Esophagus (tissue), 2 donors: ENCODE measurements around the gene IPP. TPM values are rescaled to one million over a fixed set of nuclear protein-coding genes. Genes with fewer than 3 reads are reported as not detected.
"Not testable (repeated sequence)": the region's sequence is repeated elsewhere in the genome, so short reads cannot be mapped to it uniquely, and the experiment has no call there.

Experiments used
- H3K27ac ChIP-seq, 2 donors: one replicate each; pipeline ENCODE4 v1.5.1; 2013; ENCODE audit warnings: low read depth in 2 of 2, mild to moderate bottlenecking in 2 of 2, inconsistent platforms in 1 of 2, low read length in 1 of 2, moderate library complexity in 1 of 2
- H3K27me3 ChIP-seq, 2 donors: one replicate each; pipeline ENCODE4 v1.6.1; 2013; ENCODE audit warnings: low read length in 2 of 2, control low read depth in 1 of 2, mild to moderate bottlenecking in 1 of 2; ENCODE audit not compliant: insufficient read depth in 2 of 2, control insufficient read depth in 1 of 2
- H3K36me3 ChIP-seq, 2 donors: one replicate each; pipeline ENCODE4 v1.6.1; 2013; ENCODE audit warnings: low read length in 1 of 2; ENCODE audit not compliant: control insufficient read depth in 2 of 2, insufficient read depth in 2 of 2
- H3K4me1 ChIP-seq, 2 donors: one replicate each; pipeline ENCODE4 v1.6.1; 2013; ENCODE audit warnings: low read length in 1 of 2; ENCODE audit not compliant: control insufficient read depth in 2 of 2, insufficient read depth in 2 of 2
- H3K4me3 ChIP-seq, 2 donors: one replicate each; pipeline ENCODE4 v1.5.1; 2013; ENCODE audit warnings: low read length in 2 of 2, mild to moderate bottlenecking in 2 of 2, low read depth in 1 of 2, moderate library complexity in 1 of 2
- H3K9me3 ChIP-seq, 2 donors: one replicate each; pipeline ENCODE4 v1.6.1; 2013; ENCODE audit warnings: mild to moderate bottlenecking in 2 of 2, low read depth in 1 of 2, low read length in 1 of 2, moderate library complexity in 1 of 2; ENCODE audit not compliant: control insufficient read depth in 2 of 2, insufficient read depth in 1 of 2
- WGBS, 2 donors: extraction: QIAGEN DNeasy Blood & Tissue Kit; methylation state at CpG; one replicate each; pipeline ENCODE4 v1.1.7; 2013; 5-methylcytosine and 5-hydroxymethylcytosine counted together
- polyA plus RNA-seq, 2 donors: library from polyadenylated mRNA; stranded (reverse); fragments of 200-250 nt; gene quantifications; one replicate each; pipeline ENCODE4 v1.2.3, GENCODE V29; 2013
- donor health status: healthy with polysubstance abuse.
- donor health status: Bipolar disorder and iron deficiency.

Gene IPP
- polyA plus RNA-seq, 2 donors, result 3.7 to 5.2 TPM

- Histone ChIP-seq H3K36me3 (no peaks in the 10 kb centered on the region), H3K4me1 (no peaks in the 10 kb centered on the region)
- WGBS, 2 donors, result 100% methylated on average over 1 of the region's 1 CpG
Observed at GRCh38 chr1:45718289-45718688, 32.2 kb downstream of the IPP start.

DNA sequence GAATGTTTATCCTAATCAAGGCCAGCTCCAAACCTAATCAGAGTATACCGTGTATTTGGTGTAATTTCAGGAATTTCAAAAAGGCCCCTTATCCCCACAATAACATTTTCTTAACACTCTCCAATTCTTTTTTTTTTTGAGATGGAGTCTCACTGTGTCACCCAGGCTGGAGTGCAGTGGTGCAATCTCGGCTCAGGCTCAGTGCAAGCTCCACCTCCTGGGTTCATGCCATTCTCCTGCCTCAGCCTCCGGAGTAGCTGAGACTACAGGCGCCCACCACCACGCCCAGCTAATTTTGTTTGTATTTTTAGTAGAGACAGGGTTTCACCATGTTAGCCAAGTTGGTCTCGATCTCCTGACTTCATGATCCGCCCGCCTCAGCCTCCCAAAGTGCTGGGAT is 33.1 kb downstream of the IPP start:
- 83 to 84% methylated on average over 8 of the region's 8 CpGs for WGBS, 2 donors
- H3K27ac ChIP-seq, H3K4me1 ChIP-seq, H3K4me3 ChIP-seq, H3K27me3 ChIP-seq, H3K36me3 ChIP-seq, H3K9me3 ChIP-seq: not testable (repeated sequence)

More at GRCh38 chr1:45718289-45718688, 32.2 kb downstream of the IPP start:
- Histone ChIP-seq H3K9me3 (no peaks in the 10 kb centered on the region), H3K27me3 (no peaks in the 10 kb centered on the region), H3K4me3 (no peak overlapping the region), H3K27ac (no peak overlapping the region)

GRCh38 chr1:45716700-45717099 is 33.8 kb downstream of the IPP start:
- WGBS, 2 donors, result 91 to 95% methylated on average over 3 of the region's 3 CpGs
- no peaks in the 10 kb centered on the region for H3K36me3 ChIP-seq

GRCh38 chr1:45713711-45714110 is 36.7 kb downstream of the IPP start:
- 79 to 84% methylated on average over 3 of the region's 3 CpGs for WGBS, 2 donors
- Histone ChIP-seq H3K9me3 (no peaks in the 10 kb centered on the region), H3K4me3 (no peak overlapping the region), H3K27me3 (no peaks in the 10 kb centered on the region), H3K36me3 (no peaks in the 10 kb centered on the region), H3K27ac (no peak overlapping the region), H3K4me1 (no peaks in the 10 kb centered on the region)

More at GRCh38 chr1:45716700-45717099, 33.8 kb downstream of the IPP start:
- no peaks in the 10 kb centered on the region for H3K9me3 ChIP-seq
- no peak overlapping the region for H3K4me3 ChIP-seq
- H3K27me3 ChIP-seq, result no peaks in the 10 kb centered on the region
- H3K27ac ChIP-seq, result no peak overlapping the region
- no peaks in the 10 kb centered on the region for H3K4me1 ChIP-seq

GRCh38 chr1:45704637-45705036 is 45.8 kb downstream of the IPP start:
- no peak overlapping the region for H3K4me3 ChIP-seq
- no peak overlapping the region for H3K27ac ChIP-seq
- no peaks in the 10 kb centered on the region for H3K27me3 ChIP-seq
- peaks cover 0 to 2% of the 10 kb centered on the region in 2 donors for H3K9me3 ChIP-seq
- WGBS, 2 donors, result 88% methylated on average over 1 of the region's 1 CpG
- no peaks in the 10 kb centered on the region for H3K4me1 ChIP-seq
- H3K36me3 ChIP-seq, result no peaks in the 10 kb centered on the region

DNA sequence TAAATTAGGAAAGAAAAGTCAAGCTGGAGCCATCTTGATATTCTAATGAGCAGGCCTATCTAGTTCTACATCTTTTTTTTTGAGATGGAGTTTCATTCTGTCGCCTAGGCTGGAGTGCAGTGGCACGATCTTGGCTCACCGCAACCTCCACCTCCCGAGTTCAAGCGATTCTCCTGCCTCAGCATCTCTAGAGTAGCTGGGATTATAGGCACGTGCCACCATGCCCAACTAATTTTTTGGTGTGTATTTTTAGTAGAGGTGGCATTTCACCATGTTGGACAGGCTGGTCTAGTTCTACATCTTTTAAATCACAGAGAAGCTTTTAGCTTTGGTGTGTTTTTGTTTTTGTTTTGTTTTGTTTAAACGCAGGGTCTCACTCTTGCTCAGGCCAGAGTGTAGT is 55.6 kb downstream of the IPP start:
- Histone ChIP-seq H3K36me3 (peaks cover 4 to 9% of the 10 kb centered on the region in 2 donors), H3K4me1 (no peaks in the 10 kb centered on the region), H3K4me3 (no peak overlapping the region), H3K27ac (no peak overlapping the region), H3K27me3 (no peaks in the 10 kb centered on the region), H3K9me3 (no peaks in the 10 kb centered on the region)
- WGBS, 2 donors, result 87 to 88% methylated on average over 7 of the region's 7 CpGs

DNA sequence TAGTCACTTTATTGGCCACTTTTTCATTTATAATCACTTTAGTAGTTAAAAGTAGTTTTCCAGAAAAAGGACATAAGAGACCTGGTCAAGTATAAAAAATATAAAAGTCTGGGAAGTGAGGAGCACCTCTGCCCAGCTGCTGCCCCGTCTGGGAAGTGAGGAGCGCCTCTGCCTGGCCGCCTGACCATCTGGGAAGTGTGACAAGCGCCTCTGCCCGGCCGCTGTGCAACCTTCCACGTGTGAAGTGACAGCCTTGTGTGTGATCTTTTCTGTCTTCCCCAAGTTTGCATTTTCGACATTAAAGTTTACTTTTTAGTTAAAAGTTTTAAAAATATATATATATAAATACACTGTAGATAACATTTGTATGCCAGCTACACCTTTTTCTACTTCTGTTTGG is 56.6 kb downstream of the IPP start:
- H3K27me3 ChIP-seq, H3K27ac ChIP-seq, H3K36me3 ChIP-seq, H3K4me3 ChIP-seq, H3K4me1 ChIP-seq, H3K9me3 ChIP-seq: not testable (repeated sequence)
- WGBS, 2 donors, result 79 to 87% methylated on average over 8 of the region's 8 CpGs

DNA sequence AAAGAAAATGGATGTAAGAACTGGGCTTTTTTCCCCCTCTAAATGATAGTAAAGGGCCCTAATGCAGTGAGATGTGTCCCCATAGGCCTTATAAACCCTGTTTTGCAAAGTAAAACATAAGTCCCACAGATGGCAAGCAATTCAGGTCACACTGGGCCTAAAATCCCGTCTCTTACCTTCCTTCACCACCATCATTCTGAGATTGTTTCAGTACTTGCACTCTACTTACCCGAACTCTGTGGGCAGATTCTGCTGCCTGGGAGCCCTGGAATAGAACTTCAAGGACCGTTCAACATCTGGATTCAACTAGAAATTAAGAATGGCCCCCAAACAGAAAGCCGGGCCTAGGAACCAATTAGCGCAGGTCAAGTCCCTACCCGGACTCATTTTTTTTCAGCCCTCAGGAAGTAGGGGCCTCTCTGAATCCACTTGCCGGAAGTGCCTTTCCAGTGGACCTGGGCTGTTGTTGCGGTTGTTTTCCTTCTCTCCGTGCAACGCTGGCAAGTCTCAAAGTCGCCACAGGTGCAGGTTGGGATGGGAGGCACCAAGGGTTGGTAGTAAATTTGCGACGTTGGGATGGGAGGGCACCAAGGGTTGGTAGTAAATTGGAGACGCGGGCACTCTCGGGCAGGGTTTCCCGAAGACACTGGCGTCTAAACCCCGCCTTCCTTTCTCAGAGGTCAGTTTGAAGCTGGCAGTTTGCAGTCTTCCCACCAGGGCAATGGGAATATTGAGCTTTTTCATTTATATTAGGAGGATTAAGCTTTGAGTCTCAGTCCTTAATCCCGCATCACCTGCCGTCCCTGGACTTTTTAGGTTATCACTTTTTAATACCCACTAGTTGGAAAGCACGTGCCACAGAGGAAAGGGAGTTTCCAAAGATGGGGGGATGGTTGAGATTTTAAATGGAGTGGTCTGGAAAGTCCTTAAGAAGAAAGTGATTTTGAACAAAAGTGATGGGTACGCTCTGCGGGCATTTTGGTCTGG is 62.4 kb downstream of the IPP start, which contains the start of gene TMEM69:
Gene TMEM69, plus strand, starts transcription at position 428 of the 987 bp plus-strand sequence. CDS start 2,888 bp downstream, outside the sequence.
- Histone ChIP-seq H3K4me1 (no peaks in the 10 kb centered on the region), H3K36me3 (peaks cover under 1 to 5% of the 10 kb centered on the region in 2 donors), H3K9me3 (no peaks in the 10 kb centered on the region), H3K27ac (peak within 1 kb of the TSS; percentile 99), H3K27me3 (no peaks in the 10 kb centered on the region), H3K4me3 (peak within 1 kb of the TSS; percentile 71 to 91)
- 1 to 2% methylated on average over 24 of the region's 24 CpGs for WGBS, 2 donors

DNA sequence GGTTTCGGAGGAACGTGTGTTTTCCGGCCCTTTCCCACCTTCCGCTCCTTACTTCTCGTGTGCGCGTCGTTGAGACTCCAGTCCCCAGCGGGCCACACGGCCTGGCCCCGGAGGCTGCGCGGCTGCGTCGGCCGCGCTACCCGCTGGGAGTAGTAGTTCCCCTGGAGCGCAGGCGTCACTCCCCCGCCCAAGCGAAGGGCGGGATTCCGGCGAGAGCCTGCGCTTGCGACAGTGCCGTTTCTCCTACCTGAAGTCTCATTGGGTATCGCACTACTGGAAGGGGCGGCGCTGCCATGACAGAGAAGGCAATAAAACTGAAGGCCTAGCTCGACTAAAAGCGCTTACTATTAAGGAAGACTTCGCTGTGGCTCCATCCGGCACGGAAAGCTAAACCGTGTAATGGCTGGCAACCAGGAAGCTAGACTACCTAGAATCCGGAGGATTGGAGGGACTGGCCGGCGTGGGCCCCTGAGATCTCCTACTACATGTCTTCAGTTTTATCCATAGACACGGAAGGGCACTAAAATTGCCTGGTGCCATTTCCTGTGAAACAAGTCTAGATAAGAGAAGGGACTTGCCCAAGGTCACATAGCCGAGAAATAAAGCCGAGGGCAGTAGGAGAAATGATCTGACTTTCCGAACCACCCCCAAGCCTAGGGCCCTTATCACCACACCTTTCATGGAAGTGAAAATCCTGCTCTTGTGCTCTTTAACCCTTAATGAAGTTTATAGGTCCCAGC is 63.3 kb downstream of the IPP start:
- WGBS, 2 donors, result 1% methylated on average over 44 of the region's 44 CpGs
- Histone ChIP-seq H3K4me1 (no peaks in the 10 kb centered on the region), H3K9me3 (no peaks in the 10 kb centered on the region), H3K27ac (peak overlapping the region; percentile 99), H3K27me3 (no peaks in the 10 kb centered on the region), H3K4me3 (peak overlapping the region; percentile 83 to 91), H3K36me3 (peaks cover 0 to 5% of the 10 kb centered on the region in 2 donors)
